Measurements from ENCODE around the gene HCFC2.

HCFC2 gene

DNA sequence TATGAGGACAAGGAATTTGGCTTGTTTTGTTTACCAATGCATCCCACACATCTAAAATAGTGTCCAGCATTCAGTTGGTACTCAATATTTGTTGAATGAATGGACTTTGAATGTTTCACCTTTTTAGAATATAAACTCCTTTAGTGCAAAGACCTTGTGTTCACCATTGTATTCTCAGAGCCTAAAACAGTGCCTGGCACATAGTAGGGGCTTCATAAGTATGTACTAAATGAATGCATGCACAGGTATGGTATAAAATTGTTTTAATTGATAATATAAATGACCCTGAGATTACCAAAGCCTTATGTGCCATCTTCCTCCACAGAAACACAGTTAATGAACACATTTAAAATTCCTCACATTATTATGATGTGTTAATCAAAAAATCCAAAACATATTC, 78.7 kb downstream of the HCFC2 start:
- H3K4me3 ChIP-seq (ENCODE audit: low read depth, low read length) = no peak overlapping the region
- DNase-seq (ENCODE audit: low read depth) = no peak
- no peak for TF ChIP-seq CTCF (conservative IDR thresholded peaks at IDR 0.05; ENCODE audit: low read depth, low read length)

- no peak overlapping the region for H3K4me3 ChIP-seq (ENCODE audit: low read depth, low read length)
- DNase-seq (ENCODE audit: low read depth) = no peak
- TF ChIP-seq CTCF (conservative IDR thresholded peaks at IDR 0.05; ENCODE audit: low read depth, low read length) = no peak
These were observed 79.6 kb downstream of the HCFC2 start for GRCh38 chr12:104143918-104144317.

- no peak for DNase-seq (ENCODE audit: low read depth)
- no peak overlapping the region for H3K4me3 ChIP-seq (ENCODE audit: low read depth, low read length)
- TF ChIP-seq CTCF (conservative IDR thresholded peaks at IDR 0.05; ENCODE audit: low read depth, low read length) = no peak
These were observed 83.0 kb downstream of the HCFC2 start for GRCh38 chr12:104147346-104147745.

- no peak for TF ChIP-seq CTCF (conservative IDR thresholded peaks at IDR 0.05; ENCODE audit: low read depth, low read length)
- DNase-seq (ENCODE audit: low read depth) = no peak
- H3K4me3 ChIP-seq (ENCODE audit: low read depth, low read length) = no peak overlapping the region
These were observed 86.1 kb downstream of the HCFC2 start for GRCh38 chr12:104150416-104150815.

- no peak for TF ChIP-seq CTCF (conservative IDR thresholded peaks at IDR 0.05; ENCODE audit: low read depth, low read length)
- no peak overlapping the region for H3K4me3 ChIP-seq (ENCODE audit: low read depth, low read length)
These were observed 88.4 kb downstream of the HCFC2 start for GRCh38 chr12:104152685-104153241.

GRCh38 chr12:104154286-104154685, 90.0 kb downstream of the HCFC2 start:
- H3K4me3 ChIP-seq (ENCODE audit: low read depth, low read length) = no peak overlapping the region
- no peak for TF ChIP-seq CTCF (conservative IDR thresholded peaks at IDR 0.05; ENCODE audit: low read depth, low read length)
- no peak for DNase-seq (ENCODE audit: low read depth)

More at GRCh38 chr12:104152685-104153241, 88.4 kb downstream of the HCFC2 start:
- DNase-seq (ENCODE audit: low read depth) = no peak

DNA sequence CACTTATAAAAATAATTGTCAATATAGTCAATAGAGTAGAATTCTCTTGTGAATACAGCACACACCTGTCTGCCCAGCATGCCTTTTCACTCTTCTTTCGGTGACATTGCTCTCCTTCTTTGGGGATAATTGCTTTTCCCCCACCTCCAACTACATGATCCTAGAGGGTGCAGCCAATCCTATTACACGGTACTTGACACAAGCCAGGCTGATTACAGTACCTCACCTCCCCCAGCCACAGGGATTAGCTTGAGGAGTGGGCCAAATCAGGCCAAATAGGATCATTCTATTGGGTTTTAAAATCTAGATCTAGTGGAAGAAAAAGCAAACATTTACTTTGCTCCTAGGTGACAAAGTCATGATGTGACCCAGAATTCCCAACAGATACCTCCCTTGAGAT, 90.5 kb downstream of the HCFC2 start:
- no peak for TF ChIP-seq CTCF (conservative IDR thresholded peaks at IDR 0.05; ENCODE audit: low read depth, low read length)

More for the DNA sequence above, 90.5 kb downstream of the HCFC2 start:
- H3K4me3 ChIP-seq (ENCODE audit: low read depth, low read length) = no peak overlapping the region
- no peak for DNase-seq (ENCODE audit: low read depth)
